ENCODE data around the gene MFAP4.

Gene MFAP4

DNA sequence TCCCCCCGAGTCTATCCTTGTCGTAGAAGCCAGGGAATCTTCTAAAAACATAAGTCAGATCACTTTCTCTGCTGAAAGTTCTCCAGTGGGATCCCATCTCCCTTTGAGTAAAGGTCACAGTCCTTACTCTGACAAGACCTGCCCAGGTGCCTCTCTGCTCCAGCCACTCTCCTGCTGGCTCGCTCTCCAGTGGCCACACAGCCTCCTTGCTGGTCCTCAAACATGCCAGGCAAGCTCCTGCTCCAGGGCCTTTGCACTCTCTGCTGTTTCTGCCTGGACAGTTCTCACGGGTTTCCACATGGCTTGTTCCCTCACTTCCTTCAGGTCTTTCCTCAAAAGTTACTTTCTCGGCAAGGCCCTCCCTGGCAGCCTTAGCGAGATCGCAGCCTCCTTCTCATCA is 27.8 kb downstream of the MFAP4 start:
- Histone ChIP-seq H3K36me3 (ENCODE audit: insufficient read depth, low read length) (no peaks in the 10 kb centered on the region), H3K4me3 (ENCODE audit: low read length, poor library complexity, severe bottlenecking) (no peak overlapping the region), H3K4me2 (ENCODE audit: low read depth, low read length, poor library complexity, severe bottlenecking) (no peak overlapping the region), H2AFZ (ENCODE audit: low read length) (no peak overlapping the region), H3K4me1 (ENCODE audit: insufficient read depth, low read length, poor library complexity, severe bottlenecking) (no peaks in the 10 kb centered on the region), H3F3A (ENCODE audit: low read depth) (no peaks in the 10 kb centered on the region), H3K27me3 (ENCODE audit: insufficient read depth, low read length, poor library complexity, severe bottlenecking) (no peaks in the 10 kb centered on the region), H3K79me2 (ENCODE audit: insufficient read depth, low read length) (no peaks in the 10 kb centered on the region), H3K9me3 (ENCODE audit: insufficient read depth, low read depth, low read length) (no peaks in the 10 kb centered on the region), H3K9ac (ENCODE audit: low read depth, low read length, poor library complexity, severe bottlenecking) (no peak overlapping the region), H4K20me1 (ENCODE audit: insufficient read depth, low read length, poor library complexity, severe bottlenecking) (no peaks in the 10 kb centered on the region), H3K9me2 (replicated peaks; ENCODE audit: low read depth, low read length) (no peaks in the 10 kb centered on the region)
- TF ChIP-seq EZH2phosphoT487 (IDR thresholded peaks at IDR 0.05; ENCODE audit: borderline replicate concordance): no peak
- TF ChIP-seq, protein P1, sequence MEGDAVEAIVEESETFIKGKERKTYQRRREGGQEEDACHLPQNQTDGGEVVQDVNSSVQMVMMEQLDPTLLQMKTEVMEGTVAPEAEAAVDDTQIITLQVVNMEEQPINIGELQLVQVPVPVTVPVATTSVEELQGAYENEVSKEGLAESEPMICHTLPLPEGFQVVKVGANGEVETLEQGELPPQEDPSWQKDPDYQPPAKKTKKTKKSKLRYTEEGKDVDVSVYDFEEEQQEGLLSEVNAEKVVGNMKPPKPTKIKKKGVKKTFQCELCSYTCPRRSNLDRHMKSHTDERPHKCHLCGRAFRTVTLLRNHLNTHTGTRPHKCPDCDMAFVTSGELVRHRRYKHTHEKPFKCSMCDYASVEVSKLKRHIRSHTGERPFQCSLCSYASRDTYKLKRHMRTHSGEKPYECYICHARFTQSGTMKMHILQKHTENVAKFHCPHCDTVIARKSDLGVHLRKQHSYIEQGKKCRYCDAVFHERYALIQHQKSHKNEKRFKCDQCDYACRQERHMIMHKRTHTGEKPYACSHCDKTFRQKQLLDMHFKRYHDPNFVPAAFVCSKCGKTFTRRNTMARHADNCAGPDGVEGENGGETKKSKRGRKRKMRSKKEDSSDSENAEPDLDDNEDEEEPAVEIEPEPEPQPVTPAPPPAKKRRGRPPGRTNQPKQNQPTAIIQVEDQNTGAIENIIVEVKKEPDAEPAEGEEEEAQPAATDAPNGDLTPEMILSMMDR (conservative IDR thresholded peaks at IDR 0.05; ENCODE audit: low read length): no peak

DNA sequence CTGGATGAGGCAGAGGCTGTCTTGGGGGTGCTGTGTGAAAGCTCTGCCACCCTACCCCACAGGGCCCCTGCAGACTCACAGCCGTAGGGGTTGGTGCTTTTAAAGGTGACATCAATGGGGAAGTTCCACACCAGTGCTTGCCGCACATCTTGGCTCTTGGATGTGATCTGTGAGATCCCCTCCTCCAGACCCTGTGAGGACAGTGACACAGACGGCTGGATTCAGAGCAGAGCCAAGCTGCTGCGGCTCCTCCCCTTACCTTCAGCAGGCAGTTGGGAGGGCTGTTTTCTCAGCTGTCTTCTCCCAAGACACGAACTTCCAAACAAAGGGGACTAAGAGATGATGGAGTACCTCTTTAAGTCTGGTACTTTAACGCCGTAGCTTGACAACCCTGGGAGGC is 29.2 kb downstream of the MFAP4 start:
- Histone ChIP-seq H3K9me2 (replicated peaks; ENCODE audit: low read depth, low read length) (no peaks in the 10 kb centered on the region), H4K20me1 (ENCODE audit: insufficient read depth, low read length, poor library complexity, severe bottlenecking) (no peaks in the 10 kb centered on the region), H3K9me3 (ENCODE audit: insufficient read depth, low read depth, low read length) (no peaks in the 10 kb centered on the region), H3F3A (ENCODE audit: low read depth) (no peaks in the 10 kb centered on the region), H3K4me1 (ENCODE audit: insufficient read depth, low read length, poor library complexity, severe bottlenecking) (no peaks in the 10 kb centered on the region), H2AFZ (ENCODE audit: low read length) (no peak overlapping the region), H3K4me2 (ENCODE audit: low read depth, low read length, poor library complexity, severe bottlenecking) (no peak overlapping the region), H3K79me2 (ENCODE audit: insufficient read depth, low read length) (no peaks in the 10 kb centered on the region), H3K4me3 (ENCODE audit: low read length, poor library complexity, severe bottlenecking) (no peak overlapping the region), H3K36me3 (ENCODE audit: insufficient read depth, low read length) (no peaks in the 10 kb centered on the region), H3K27me3 (ENCODE audit: insufficient read depth, low read length, poor library complexity, severe bottlenecking) (no peaks in the 10 kb centered on the region), H3K9ac (ENCODE audit: low read depth, low read length, poor library complexity, severe bottlenecking) (no peak overlapping the region)
- no peak for TF ChIP-seq EZH2phosphoT487 (IDR thresholded peaks at IDR 0.05; ENCODE audit: borderline replicate concordance)
- TF ChIP-seq, protein P1 (conservative IDR thresholded peaks at IDR 0.05; ENCODE audit: low read length): no peak

DNA sequence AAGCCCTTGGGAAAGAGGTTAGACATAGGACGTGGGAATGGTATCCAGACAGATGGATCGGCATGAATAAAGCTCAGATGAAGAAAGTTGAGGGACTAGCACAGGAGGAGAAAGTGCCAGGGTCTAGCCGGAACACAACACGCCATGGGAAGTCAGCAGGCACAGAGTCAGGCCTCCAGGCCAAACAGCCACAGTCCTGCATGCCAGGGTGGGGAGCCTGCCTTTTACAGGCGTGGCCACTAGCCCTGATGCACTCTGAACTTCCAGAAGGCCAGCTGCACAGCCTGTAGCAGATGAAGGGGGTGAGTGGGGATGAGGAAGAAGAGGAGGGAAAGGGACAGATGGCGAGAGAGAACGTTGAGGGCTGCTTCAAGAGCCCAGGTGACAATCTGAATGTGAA is 29.6 kb downstream of the MFAP4 start:
- no peak overlapping the region for H2AFZ ChIP-seq (ENCODE audit: low read length)
- H3K79me2 ChIP-seq (ENCODE audit: insufficient read depth, low read length): no peaks in the 10 kb centered on the region
- no peak overlapping the region for H3K4me3 ChIP-seq (ENCODE audit: low read length, poor library complexity, severe bottlenecking)
- no peaks in the 10 kb centered on the region for H3K4me1 ChIP-seq (ENCODE audit: insufficient read depth, low read length, poor library complexity, severe bottlenecking)
- no peaks in the 10 kb centered on the region for H3K9me2 ChIP-seq (replicated peaks; ENCODE audit: low read depth, low read length)
- TF ChIP-seq EZH2phosphoT487 (IDR thresholded peaks at IDR 0.05; ENCODE audit: borderline replicate concordance): no peak
- TF ChIP-seq, protein P1 (conservative IDR thresholded peaks at IDR 0.05; ENCODE audit: low read length): no peak
- H3K27me3 ChIP-seq (ENCODE audit: insufficient read depth, low read length, poor library complexity, severe bottlenecking): no peaks in the 10 kb centered on the region
- H3K36me3 ChIP-seq (ENCODE audit: insufficient read depth, low read length): no peaks in the 10 kb centered on the region
- no peaks in the 10 kb centered on the region for H4K20me1 ChIP-seq (ENCODE audit: insufficient read depth, low read length, poor library complexity, severe bottlenecking)
- no peak overlapping the region for H3K9ac ChIP-seq (ENCODE audit: low read depth, low read length, poor library complexity, severe bottlenecking)
- no peaks in the 10 kb centered on the region for H3K9me3 ChIP-seq (ENCODE audit: insufficient read depth, low read depth, low read length)
- no peak overlapping the region for H3K4me2 ChIP-seq (ENCODE audit: low read depth, low read length, poor library complexity, severe bottlenecking)
- no peaks in the 10 kb centered on the region for H3F3A ChIP-seq (ENCODE audit: low read depth)

All from Loucy (cell line).